ENCODE results near the gene DNAJC18. TPM values are rescaled to one million over a fixed set of nuclear protein-coding genes. Genes with fewer than 3 reads are reported as not detected.
"Not testable (repeated sequence)": the region's sequence is repeated elsewhere in the genome, so short reads cannot be mapped to it uniquely, and the experiment has no call there.

Gene DNAJC18
- total RNA-seq, 2 experiments from 2014 or later: 3.7 to 5.4 TPM

DNA sequence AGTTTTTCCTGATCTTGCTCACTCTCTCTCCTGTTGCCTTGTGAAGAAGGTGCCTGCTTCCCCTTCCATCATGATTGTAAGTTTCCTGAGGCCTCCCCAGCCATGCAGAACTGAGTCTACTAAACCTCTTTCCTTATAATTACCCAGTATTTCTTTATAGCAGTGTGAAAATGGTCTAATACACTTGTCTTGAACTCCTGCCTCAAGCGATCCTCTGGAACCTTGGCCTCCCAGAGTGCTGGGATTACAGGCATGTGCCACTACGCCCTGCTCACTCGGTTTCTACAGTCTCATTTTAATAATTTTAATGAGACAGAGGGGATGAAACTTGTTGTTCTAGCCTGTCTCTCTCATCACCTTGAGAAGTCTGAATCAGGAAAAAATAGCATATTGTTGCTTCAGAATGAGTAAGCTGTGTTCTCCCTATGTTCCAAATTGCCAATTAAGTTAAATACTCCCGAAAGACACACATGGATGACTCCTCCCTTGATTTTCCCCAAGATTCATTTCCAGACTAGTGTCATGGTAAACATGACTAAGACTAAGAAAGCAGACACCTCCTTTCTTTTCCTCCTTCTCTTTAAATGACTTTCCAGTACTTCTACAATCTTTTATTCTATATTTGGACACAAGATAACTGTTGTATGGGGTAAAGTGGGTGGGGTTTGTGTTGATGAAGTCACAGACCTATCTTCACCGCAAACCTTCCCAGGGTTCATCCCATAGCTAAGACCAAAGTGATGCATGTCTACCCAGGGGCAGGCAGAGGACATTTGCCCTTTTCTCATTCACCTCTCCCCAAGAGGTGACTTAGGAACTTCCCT is 7.8 kb upstream of the DNAJC18 start:
- Mint-ChIP-seq H3K27ac (no peak overlapping the region), H3K36me3 (ENCODE audit: low read depth) (no peaks in the 10 kb centered on the region), H3K4me1 (ENCODE audit: low read depth) (peaks cover 45% of the 10 kb centered on the region), H3K9me3 (ENCODE audit: insufficient read depth) (no peaks in the 10 kb centered on the region), H3K4me3 (no peak overlapping the region), H3K27me3 (ENCODE audit: low read depth) (peaks cover 16% of the 10 kb centered on the region)
- CTCF ChIA-PET: interaction anchor here (1.4 to 2.3 kb wide), 2 partner anchors 25 to 67 kb away, joined by 5 to 11 read pairs; no protein-coding TSS in a partner anchor
- ATAC-seq (no peak), DNase-seq (no peak)
- POLR2A ChIA-PET: interaction anchor here (0.6 to 1.3 kb wide), 3 partner anchors 8 to 92 kb away, joined by 3 to 4 read pairs (median 3); partner anchors contain the start of gene DNAJC18

DNA sequence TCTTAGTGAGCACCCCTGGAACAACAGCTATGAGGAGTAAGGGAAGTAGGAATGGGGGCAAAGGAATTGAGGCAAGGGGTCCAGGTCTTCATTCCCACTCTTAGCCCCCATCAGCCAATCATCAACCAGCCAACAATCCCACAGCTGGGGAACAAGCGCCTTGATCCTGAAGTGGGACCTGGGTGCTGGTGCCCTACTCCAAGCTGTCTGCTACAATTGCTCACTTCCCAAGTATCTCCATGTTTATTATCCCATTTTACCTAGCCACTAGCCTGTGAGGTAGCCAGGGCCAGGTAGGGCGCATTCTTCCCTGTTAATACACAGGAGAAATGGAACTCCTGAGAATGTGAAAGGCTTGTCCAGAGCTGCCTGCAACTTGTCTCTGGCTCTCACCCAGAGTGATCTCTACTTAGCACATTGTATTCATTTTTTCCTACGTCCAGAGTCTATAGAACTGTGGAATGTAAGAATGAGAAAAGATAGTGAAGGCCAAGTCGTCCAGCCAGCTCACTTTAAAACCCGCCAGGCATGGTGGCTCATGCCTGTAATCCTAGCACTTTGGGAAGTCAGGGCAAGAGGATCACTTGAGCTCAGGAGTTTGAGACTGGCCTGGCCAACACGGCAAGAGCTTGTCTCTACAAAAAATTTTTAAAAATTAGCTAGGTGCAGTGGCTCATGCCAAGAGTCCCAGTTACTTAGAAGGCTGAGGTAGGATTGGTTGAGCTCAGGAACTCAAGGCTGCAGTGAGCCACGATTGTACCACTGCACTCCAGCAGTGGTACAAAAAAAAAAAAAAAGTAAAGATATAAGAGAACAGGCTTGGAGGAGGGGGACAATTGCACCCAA is 6.2 kb upstream of the DNAJC18 start:
- H3K9me3 Mint-ChIP-seq (ENCODE audit: insufficient read depth): no peaks in the 10 kb centered on the region
- H3K4me1 Mint-ChIP-seq (ENCODE audit: low read depth): peaks cover 58% of the 10 kb centered on the region
- ChIA-PET CTCF (interaction anchor here (0.8 to 2.2 kb wide), 6 partner anchors 10 to 68 kb away, joined by 3 to 8 read pairs (median 4); no protein-coding TSS in a partner anchor), POLR2A (interaction anchor here (1.1 kb wide), 1 partner anchor 9 kb away, joined by 5 read pairs; no protein-coding TSS in a partner anchor)
- ATAC-seq: no peak
- H3K27ac Mint-ChIP-seq: no peak overlapping the region
- DNase-seq: no peak
- no peak overlapping the region for H3K4me3 Mint-ChIP-seq
- no peaks in the 10 kb centered on the region for H3K36me3 Mint-ChIP-seq (ENCODE audit: low read depth)
- H3K27me3 Mint-ChIP-seq (ENCODE audit: low read depth): peaks cover 23% of the 10 kb centered on the region

DNA sequence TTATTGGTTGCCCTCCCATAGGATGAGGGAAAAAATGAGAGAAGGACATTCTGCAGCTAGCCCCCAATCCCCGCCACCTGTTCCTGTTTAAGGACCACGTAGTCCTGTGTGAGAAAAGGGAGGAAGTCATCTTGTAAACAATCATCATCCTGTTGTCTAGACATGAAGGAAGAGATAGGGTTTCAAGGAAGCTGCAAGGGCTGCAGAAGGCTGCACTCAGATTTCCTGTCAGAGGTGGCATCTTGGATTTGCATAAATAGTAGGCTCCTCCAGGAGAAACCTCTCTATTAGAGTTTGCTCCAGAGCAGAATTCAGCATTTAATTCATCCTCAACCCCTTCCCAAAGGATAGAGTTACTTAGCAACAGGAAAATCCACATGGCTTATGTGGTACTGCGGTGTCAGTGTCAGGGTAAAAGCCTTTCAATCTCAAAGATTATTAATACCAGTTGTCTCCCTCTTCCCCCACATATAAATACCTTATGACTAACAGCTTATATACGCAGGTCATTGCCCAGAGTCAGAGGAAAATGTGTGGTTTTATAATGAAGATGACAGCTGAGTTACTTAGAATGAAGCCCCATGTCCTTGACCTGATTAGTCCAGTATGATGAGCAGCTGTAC is 4.6 kb upstream of the DNAJC18 start:
- peaks cover 21% of the 10 kb centered on the region for H3K27me3 Mint-ChIP-seq (ENCODE audit: low read depth)
- ChIA-PET CTCF (interaction anchor here (0.9 to 2.2 kb wide), 3 partner anchors 12 to 70 kb away, joined by 3 to 8 read pairs (median 7); no protein-coding TSS in a partner anchor), POLR2A (interaction anchor here (1.0 kb wide), 1 partner anchor 12 kb away, joined by 4 read pairs; no protein-coding TSS in a partner anchor)
- no peak for DNase-seq
- H3K4me1 Mint-ChIP-seq (ENCODE audit: low read depth): peaks cover 66% of the 10 kb centered on the region
- no peaks in the 10 kb centered on the region for H3K36me3 Mint-ChIP-seq (ENCODE audit: low read depth)
- H3K9me3 Mint-ChIP-seq (ENCODE audit: insufficient read depth): no peaks in the 10 kb centered on the region
- H3K27ac Mint-ChIP-seq: peak overlapping the region; percentile 44
- H3K4me3 Mint-ChIP-seq: no peak overlapping the region
- no peak for ATAC-seq

DNA sequence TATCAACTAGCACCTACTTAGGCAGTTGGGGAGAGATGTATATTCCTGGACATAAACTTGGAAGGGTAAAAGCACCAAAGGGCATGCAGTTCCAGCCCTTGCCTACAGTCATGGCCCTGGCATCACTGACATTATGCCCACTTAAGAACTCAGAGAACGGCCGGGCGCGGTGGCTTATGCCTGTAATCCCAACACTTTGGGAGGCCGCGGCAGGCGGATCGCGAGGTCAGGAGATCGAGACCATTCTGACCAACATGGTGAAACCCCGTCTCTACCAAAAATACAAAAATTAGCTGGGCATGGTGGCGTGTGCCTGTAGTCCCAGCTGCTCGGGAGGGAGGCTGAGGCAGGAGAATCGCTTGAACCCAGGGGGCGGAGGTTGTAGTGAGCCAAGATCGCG is 1.1 kb upstream of the DNAJC18 start:
- not testable (repeated sequence) for H3K4me3 Mint-ChIP-seq; H3K36me3 Mint-ChIP-seq (ENCODE audit: low read depth); ATAC-seq; H3K27ac Mint-ChIP-seq; DNase-seq; H3K9me3 Mint-ChIP-seq (ENCODE audit: insufficient read depth)
- Mint-ChIP-seq H3K27me3 (ENCODE audit: low read depth) (peaks cover 15% of the 10 kb centered on the region), H3K4me1 (ENCODE audit: low read depth) (peaks cover 51% of the 10 kb centered on the region)
- ChIA-PET CTCF (interaction anchor here (1.4 to 1.7 kb wide), 2 partner anchors 73 to 335 kb away, joined by 3 to 6 read pairs; no protein-coding TSS in a partner anchor), POLR2A (interaction anchor here (1.0 to 1.4 kb wide), 3 partner anchors 7 to 43 kb away, joined by 3 to 4 read pairs (median 3); partner anchors contain the start of gene STING1)

DNA sequence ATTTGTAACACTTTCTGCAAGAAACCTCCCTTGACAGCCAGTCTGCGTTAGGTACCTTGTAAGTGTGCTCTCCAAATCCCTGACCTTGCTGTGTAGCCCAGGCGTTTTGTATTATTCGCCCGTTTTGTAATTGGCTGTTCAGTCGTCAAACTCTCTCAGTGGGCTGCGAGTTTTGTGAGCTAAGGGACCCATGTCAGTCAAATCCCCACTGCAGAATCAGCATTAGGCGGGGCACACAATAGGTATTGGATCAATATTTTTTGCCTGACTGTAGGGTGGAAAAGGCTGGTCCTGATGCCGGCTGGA is 665 bp downstream of the DNAJC18 start:
- Mint-ChIP-seq H3K9me3 (ENCODE audit: insufficient read depth) (no peaks in the 10 kb centered on the region), H3K4me1 (ENCODE audit: low read depth) (peaks cover 44% of the 10 kb centered on the region), H3K36me3 (ENCODE audit: low read depth) (peaks cover 2% of the 10 kb centered on the region), H3K4me3 (peak overlapping the region; percentile 97), H3K27ac (peak overlapping the region; percentile 98), H3K27me3 (ENCODE audit: low read depth) (peaks cover 14% of the 10 kb centered on the region)
- ChIA-PET CTCF (interaction anchor here (0.8 to 2.6 kb wide), 4 partner anchors 14 to 29 kb away, joined by 3 to 18 read pairs (median 3); no protein-coding TSS in a partner anchor), POLR2A (interaction anchor here (0.6 to 1.3 kb wide), 5 partner anchors 19 to 188 kb away, joined by 3 to 5 read pairs (median 3); partner anchors contain the start of genes STING1 and UBE2D2)
- ATAC-seq (no peak), DNase-seq (no peak)

DNA sequence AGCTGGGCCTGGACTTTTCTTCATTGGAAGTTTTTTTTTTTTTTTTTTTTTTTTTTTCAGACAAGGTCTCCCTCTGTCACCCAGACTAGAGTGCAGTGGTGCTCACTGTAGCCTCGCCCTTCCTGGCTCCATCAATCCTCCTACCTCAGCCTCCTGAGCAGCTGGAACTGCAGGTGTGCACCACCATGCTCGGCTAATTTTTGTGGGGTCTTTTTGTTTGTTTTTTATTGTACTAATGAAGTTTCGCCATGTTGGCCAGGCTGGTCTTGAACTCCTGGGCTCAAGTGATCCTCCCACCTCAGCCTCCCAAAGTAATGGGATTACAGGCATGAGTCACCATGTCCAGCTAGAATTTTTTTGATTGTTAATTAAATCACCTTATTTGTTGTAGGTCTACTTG is 3.6 kb downstream of the DNAJC18 start:
- Mint-ChIP-seq H3K4me3 (no peak overlapping the region), H3K9me3 (ENCODE audit: insufficient read depth) (no peaks in the 10 kb centered on the region), H3K27ac (no peak overlapping the region), H3K4me1 (ENCODE audit: low read depth) (peaks cover 21% of the 10 kb centered on the region), H3K27me3 (ENCODE audit: low read depth) (no peaks in the 10 kb centered on the region), H3K36me3 (ENCODE audit: low read depth) (peaks cover 2% of the 10 kb centered on the region)
- ATAC-seq (no peak), DNase-seq (no peak)
- POLR2A ChIA-PET: interaction anchor here (1.0 kb wide), 1 partner anchor 24 kb away, joined by 4 read pairs; no protein-coding TSS in a partner anchor
- CTCF ChIA-PET: interaction anchor here (0.6 to 2.3 kb wide), 3 partner anchors 14 to 410 kb away, joined by 3 to 28 read pairs (median 3); no protein-coding TSS in a partner anchor

DNA sequence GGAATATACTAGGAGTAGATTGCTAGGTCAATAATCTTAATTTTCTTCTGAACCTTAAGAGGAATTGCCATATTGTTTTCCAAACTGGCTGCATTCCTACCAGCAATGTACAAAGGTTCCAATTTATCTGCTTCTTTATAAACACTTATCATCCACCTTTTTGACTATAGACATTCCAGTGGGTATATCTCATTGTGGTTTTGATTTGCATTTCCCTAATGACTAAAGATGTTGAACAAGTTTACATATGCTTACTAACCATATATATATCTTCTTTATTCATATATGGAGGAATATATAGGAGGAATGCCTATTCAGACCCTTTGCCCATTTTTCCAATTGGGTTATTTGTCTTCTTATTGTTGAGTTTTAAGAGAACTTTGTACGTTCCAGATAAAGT is 7.6 kb downstream of the DNAJC18 start:
- Mint-ChIP-seq H3K27me3 (ENCODE audit: low read depth) (no peaks in the 10 kb centered on the region), H3K4me1 (ENCODE audit: low read depth) (peaks cover 8% of the 10 kb centered on the region), H3K36me3 (ENCODE audit: low read depth) (peaks cover 2% of the 10 kb centered on the region), H3K4me3 (no peak overlapping the region), H3K27ac (no peak overlapping the region), H3K9me3 (ENCODE audit: insufficient read depth) (no peaks in the 10 kb centered on the region)
- no peak for ATAC-seq
- ChIA-PET CTCF (interaction anchor here (1.0 to 4.9 kb wide), 2 partner anchors 10 to 81 kb away, joined by 4 to 29 read pairs; no protein-coding TSS in a partner anchor), POLR2A (no interaction called here)
- no peak for DNase-seq

DNA sequence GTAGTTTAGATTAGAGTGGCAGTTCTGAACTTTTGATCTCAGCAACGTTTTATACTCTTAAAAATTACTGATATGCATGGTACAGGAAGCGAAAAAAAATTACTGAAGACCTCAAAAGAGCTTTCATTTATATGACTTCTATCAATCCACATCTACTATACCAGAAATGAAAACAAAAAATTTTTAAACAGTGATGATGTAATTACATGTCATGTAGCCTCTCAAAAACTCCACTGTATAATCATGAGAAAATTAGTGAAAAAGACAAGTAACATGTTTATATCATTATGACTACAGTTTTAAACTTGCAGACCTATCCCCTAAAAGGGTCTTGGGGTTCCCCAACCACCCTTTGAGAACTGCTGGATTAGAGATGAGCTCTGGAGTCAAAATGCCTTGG is 9.3 kb downstream of the DNAJC18 start:
- H3K27me3 Mint-ChIP-seq (ENCODE audit: low read depth): no peaks in the 10 kb centered on the region
- ChIA-PET CTCF (interaction anchor here (0.9 to 4.9 kb wide), 3 partner anchors 8 to 87 kb away, joined by 5 to 29 read pairs (median 7); no protein-coding TSS in a partner anchor), POLR2A (interaction anchor here (0.6 to 1.4 kb wide), 2 partner anchors 52 to 136 kb away, joined by 3 to 6 read pairs; partner anchors contain the start of gene STING1)
- ATAC-seq: no peak
- H3K27ac Mint-ChIP-seq: no peak overlapping the region
- H3K9me3 Mint-ChIP-seq (ENCODE audit: insufficient read depth): no peaks in the 10 kb centered on the region
- no peak overlapping the region for H3K4me3 Mint-ChIP-seq
- H3K36me3 Mint-ChIP-seq (ENCODE audit: low read depth): peaks cover 2% of the 10 kb centered on the region
- no peak for DNase-seq
- H3K4me1 Mint-ChIP-seq (ENCODE audit: low read depth): peaks cover 8% of the 10 kb centered on the region

DNA sequence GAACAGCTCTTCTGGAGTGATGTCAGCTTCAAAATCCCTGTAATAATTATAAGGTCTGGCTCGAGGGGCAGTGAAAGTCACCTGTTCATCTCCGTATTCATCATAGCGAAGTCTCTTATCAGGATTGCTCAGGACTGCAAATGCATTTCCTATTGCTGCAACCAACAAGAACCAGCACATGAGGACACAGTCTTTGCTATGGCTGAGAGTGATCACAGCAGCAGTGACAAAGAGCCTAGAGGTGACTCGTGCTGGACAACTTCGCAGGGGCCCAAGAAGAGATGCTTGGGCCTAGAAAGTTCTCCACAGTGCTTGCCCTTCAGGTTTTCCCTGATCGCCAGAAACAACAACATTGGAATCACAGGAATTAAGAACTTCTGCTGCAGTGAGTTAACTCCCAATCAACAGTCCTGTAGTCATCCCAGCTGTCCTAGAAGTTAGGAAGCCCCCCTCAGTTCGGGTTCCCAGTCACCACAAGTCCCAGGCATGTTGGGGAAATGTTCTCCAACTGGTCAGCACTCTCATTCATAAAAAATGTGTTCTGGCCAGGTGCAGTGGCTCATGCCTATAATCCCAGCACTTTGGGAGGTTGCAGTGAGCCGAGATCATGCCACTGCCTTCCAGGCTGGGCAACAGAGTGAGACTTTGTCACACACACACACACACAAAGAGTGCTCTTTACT is 13.0 kb downstream of the DNAJC18 start:
- ChIA-PET CTCF (interaction anchor here (1.1 to 18.4 kb wide), 2 partner anchors 10 to 90 kb away, joined by 5 to 538 read pairs; no protein-coding TSS in a partner anchor), POLR2A (interaction anchor here (1.0 to 1.2 kb wide), 2 partner anchors 10 to 89 kb away, joined by 3 to 4 read pairs; no protein-coding TSS in a partner anchor)
- H3K4me1 Mint-ChIP-seq (ENCODE audit: low read depth): peaks cover 15% of the 10 kb centered on the region
- no peaks in the 10 kb centered on the region for H3K9me3 Mint-ChIP-seq (ENCODE audit: insufficient read depth)
- DNase-seq (no peak), ATAC-seq (no peak)
- H3K4me3 Mint-ChIP-seq: no peak overlapping the region
- no peaks in the 10 kb centered on the region for H3K27me3 Mint-ChIP-seq (ENCODE audit: low read depth)
- H3K27ac Mint-ChIP-seq: no peak overlapping the region
- peaks cover 11% of the 10 kb centered on the region for H3K36me3 Mint-ChIP-seq (ENCODE audit: low read depth)

DNA sequence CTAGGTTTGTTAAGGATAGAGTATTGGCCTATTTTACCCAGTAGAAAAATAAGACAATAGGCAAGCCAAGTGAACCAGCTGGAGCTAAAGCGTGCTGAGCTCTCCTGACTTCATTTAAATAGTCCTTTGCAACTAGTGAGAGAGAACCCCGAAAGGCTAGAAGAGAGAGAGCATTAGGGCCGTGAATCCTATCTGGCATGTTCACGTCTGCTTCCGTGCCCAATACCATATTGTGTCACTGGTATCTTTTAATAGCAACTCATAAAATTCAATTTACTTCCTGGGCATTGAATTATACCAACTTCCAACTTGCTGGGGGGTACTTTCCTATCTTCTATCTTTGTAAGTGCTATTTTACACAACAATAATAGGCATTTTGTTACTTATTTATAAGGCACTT is 13.8 kb downstream of the DNAJC18 start:
- no peaks in the 10 kb centered on the region for H3K27me3 Mint-ChIP-seq (ENCODE audit: low read depth)
- DNase-seq (no peak), ATAC-seq (no peak)
- H3K4me3 Mint-ChIP-seq: no peak overlapping the region
- no peaks in the 10 kb centered on the region for H3K9me3 Mint-ChIP-seq (ENCODE audit: insufficient read depth)
- ChIA-PET CTCF (interaction anchor here (1.0 to 18.4 kb wide), 3 partner anchors 11 to 202 kb away, joined by 3 to 538 read pairs (median 5); no protein-coding TSS in a partner anchor), POLR2A (interaction anchor here (1.0 to 1.2 kb wide), 2 partner anchors 10 to 90 kb away, joined by 3 to 4 read pairs; no protein-coding TSS in a partner anchor)
- no peak overlapping the region for H3K27ac Mint-ChIP-seq
- peaks cover 11% of the 10 kb centered on the region for H3K36me3 Mint-ChIP-seq (ENCODE audit: low read depth)
- peaks cover 15% of the 10 kb centered on the region for H3K4me1 Mint-ChIP-seq (ENCODE audit: low read depth)

All from activated CD8-positive, alpha-beta T cell treated with anti-CD3 and anti-CD28 coated beads, Interleukin-2, amount 10 ng/mL, durations not matched to agents 7 days and 5 days (primary cell).